ENCODE data around the gene HMGXB3. TPM values are rescaled to one million over a fixed set of nuclear protein-coding genes. Genes with fewer than 3 reads are reported as not detected.

HMGXB3 gene, protein sequence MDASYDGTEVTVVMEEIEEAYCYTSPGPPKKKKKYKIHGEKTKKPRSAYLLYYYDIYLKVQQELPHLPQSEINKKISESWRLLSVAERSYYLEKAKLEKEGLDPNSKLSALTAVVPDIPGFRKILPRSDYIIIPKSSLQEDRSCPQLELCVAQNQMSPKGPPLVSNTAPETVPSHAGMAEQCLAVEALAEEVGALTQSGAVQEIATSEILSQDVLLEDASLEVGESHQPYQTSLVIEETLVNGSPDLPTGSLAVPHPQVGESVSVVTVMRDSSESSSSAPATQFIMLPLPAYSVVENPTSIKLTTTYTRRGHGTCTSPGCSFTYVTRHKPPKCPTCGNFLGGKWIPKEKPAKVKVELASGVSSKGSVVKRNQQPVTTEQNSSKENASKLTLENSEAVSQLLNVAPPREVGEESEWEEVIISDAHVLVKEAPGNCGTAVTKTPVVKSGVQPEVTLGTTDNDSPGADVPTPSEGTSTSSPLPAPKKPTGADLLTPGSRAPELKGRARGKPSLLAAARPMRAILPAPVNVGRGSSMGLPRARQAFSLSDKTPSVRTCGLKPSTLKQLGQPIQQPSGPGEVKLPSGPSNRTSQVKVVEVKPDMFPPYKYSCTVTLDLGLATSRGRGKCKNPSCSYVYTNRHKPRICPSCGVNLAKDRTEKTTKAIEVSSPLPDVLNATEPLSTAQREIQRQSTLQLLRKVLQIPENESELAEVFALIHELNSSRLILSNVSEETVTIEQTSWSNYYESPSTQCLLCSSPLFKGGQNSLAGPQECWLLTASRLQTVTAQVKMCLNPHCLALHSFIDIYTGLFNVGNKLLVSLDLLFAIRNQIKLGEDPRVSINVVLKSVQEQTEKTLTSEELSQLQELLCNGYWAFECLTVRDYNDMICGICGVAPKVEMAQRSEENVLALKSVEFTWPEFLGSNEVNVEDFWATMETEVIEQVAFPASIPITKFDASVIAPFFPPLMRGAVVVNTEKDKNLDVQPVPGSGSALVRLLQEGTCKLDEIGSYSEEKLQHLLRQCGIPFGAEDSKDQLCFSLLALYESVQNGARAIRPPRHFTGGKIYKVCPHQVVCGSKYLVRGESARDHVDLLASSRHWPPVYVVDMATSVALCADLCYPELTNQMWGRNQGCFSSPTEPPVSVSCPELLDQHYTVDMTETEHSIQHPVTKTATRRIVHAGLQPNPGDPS (N-terminal part only)
- total RNA-seq (ENCODE audit: low replicate concordance): 33.0 and 34.0 TPM in 2 replicates

DNA sequence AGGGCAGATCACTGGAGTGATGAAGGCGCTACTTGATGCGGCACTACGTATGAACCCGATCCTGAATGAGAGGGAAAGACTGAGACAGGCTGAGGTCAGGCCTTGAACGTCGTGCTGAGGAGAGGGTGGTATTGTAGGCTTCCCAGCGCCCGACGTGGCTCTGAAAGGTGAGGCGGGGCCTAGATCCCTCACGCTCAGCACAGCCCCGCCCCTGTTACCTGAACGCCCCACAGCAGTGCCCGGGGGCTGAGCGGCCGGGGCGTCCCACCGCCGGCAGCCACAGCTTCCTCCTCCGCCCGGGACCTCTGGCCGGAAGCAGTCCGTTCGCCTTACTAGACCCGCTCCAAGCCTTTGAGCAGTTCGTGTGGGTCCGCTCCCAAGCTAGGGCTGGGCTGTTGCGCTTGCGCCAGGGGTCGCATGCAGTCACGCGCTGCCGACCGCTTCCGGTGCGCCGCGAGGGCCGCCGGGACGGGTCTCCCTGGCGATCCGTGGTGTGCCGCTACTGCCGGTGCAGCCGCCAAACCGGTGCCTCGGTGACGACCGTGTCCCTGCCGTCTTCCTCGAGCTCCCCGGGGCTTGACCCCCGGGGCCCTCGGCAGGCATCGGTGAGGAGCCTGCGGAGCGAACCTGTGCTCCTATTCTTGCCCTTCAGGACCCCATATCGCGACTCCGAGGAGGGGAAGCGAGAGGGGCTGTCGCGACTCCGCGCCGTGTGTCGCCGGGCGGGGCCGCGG is at the start of gene HMGXB3, which contains the start of gene TIGD6:
Gene HMGXB3, plus strand, starts transcription at position 484 of the 734 bp plus-strand sequence. CDS start 4,114 bp downstream, outside the sequence.
Gene TIGD6, minus strand, starts transcription at position 399 of the 734 bp plus-strand sequence. CDS start 4,306 bp downstream, outside the sequence.

DNA sequence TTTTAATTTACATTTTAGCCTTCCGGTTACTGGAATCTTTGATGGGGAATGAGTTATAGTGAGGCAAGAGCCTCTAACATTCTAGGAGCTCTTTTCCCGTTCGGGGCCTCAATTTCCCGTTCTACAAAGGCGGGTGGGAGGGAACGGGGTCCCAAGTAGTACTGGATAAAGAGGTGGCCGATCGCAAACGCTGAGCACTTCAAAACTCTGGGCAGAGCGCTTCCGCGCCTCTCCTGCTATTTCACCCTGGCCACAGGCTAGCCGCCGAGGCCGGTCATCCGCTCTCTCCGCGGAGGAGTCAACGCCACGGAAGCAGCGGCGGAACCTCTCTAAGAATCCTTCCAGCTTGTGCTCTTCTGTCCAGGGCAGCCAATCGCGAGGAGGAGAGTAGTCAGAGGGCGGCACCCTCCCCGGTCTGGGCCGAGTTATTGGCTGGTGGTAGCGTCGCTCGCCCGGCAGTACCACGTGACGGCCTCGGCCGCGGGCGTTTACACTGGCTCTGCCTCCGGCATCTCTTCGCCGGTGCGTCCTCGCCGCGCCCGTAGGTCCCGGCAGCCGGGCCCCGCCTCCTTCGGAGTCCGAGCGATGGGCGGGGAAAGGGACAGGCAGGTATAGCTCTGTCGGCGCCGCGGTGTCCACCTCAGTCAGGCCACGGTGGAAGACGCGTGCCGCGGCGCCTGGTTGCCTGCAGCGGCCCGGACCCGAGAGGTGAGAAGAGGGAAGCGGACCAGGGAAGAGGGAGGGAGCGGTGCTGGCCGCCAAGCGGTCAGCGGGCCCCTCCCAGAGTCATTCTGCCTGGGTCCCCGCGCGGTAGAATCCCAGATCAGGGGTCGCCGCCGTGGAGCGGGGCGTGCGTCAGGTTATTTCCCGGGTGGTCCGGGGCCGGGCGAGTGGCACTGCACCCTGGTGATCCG is 40.0 kb upstream of the HMGXB3 start, which contains the start of gene SLC26A2:
Gene SLC26A2, plus strand, starts transcription at position 487 of the 914 bp plus-strand sequence. CDS start 16,895 bp downstream, outside the sequence.

DNA sequence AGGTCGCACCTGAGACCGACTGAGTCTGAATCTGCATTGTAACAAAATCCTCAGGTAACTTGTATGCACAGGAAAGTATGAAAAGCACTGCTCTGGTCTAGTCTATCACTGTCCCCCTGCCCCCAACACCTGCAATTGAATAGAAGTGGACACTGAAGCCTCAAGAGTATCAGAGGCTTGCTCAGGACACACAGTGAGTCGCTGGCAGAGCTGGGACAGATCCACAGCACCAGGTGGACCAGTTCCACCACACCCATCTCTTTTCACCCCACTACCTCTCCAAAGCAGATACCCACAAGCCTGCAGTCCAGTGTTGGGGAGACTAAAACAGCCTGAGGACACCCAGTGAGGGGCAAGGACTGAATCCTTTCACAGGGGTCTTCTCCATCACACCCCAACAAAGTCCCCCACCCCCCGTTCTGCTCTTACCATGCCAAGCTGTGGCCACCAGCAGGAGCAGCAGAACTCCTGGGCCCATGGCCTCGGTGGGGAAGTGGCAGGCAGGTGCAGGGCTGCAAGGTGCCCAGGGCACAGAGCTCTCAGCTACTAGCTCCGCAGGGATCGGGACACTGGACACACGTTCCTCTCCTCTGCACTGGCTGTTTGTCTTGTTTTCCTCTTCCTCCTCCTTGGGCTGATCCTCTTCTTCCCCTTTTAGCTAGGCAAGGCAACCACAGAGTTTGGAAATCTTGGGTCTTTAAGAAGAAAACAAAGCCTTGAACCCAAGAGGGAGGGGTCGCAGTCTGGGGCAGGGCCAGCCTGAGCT is 85.6 kb downstream of the HMGXB3 start, which contains the start of gene CSF1R:
Gene CSF1R, minus strand, starts transcription at position 605 of the 766 bp plus-strand sequence. Its CDS starts 127 bp downstream, at position 478.

Other genes with a start within 250 kb of the HMGXB3 start
- gene PDE6A, start 55.9 kb upstream of the HMGXB3 start, total RNA-seq (ENCODE audit: low replicate concordance): under 0.01 TPM in 1 of 2 replicates, not detected in the other
- 6.2 and 16.8 TPM in 2 replicates for gene SLC26A2, start 40.0 kb upstream of the HMGXB3 start, total RNA-seq (ENCODE audit: low replicate concordance)
- 5.4 and 8.3 TPM in 2 replicates for gene TIGD6, start 85 bp upstream of the HMGXB3 start, total RNA-seq (ENCODE audit: low replicate concordance)
- 0.30 TPM in 1 of 2 replicates, not detected in the other for gene CSF1R, start 85.8 kb downstream of the HMGXB3 start, total RNA-seq (ENCODE audit: low replicate concordance)
- 52.9 and 425 TPM in 2 replicates for gene PDGFRB, start 155.1 kb downstream of the HMGXB3 start, total RNA-seq (ENCODE audit: low replicate concordance)
- gene CDX1, start 166.0 kb downstream of the HMGXB3 start, total RNA-seq (ENCODE audit: low replicate concordance): 0.12 and 0.15 TPM in 2 replicates
- not detected in 2 replicates for gene SLC6A7, start 189.3 kb downstream of the HMGXB3 start, total RNA-seq (ENCODE audit: low replicate concordance)